Right renal pelvis (tissue), 4 donors: ENCODE measurements around the gene HGS. TPM values are rescaled to one million over a fixed set of nuclear protein-coding genes. Genes with fewer than 3 reads are reported as not detected.

Source experiments
- DNase-seq, 4 donors: peaks; one replicate each; pipeline ENCODE4 v3.0.0-alpha.2; 2013; ENCODE audit warnings: low read depth in 4 of 4, low spot score in 3 of 4, missing footprints in 1 of 4
- polyA plus RNA-seq, 4 donors: library from polyadenylated mRNA; unstranded; fragments of 120-200 nt; gene quantifications; one replicate each; pipeline ENCODE4 v1.2.1, GENCODE V29; 2013; ENCODE audit not compliant: insufficient read length in 4 of 4

The HGS gene
- polyA plus RNA-seq, 4 donors = 94.3 to 104 (median 98.0) TPM

DNA sequence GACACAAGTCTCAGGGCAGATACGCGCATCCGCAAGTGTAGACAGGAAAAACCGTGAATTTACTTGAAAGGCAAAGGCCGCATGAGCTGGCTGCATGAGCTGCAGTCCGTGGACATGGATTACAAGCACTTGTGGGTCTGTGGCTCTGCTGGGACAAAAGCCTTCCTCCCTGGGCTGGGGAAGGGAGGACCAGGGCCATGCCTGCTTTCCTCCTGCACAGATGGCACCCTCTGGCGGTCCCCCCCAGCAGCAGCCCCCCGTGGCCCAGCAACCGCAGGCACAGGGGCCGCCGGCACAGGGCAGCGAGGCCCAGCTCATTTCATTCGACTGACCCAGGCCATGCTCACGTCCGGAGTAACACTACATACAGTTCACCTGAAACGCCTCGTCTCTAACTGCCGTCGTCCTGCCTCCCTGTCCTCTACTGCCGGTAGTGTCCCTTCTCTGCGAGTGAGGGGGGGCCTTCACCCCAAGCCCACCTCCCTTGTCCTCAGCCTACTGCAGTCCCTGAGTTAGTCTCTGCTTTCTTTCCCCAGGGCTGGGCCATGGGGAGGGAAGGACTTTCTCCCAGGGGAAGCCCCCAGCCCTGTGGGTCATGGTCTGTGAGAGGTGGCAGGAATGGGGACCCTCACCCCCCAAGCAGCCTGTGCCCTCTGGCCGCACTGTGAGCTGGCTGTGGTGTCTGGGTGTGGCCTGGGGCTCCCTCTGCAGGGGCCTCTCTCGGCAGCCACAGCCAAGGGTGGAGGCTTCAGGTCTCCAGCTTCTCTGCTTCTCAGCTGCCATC, 17.7 kb downstream of the HGS start:
- no peak for DNase-seq

DNA sequence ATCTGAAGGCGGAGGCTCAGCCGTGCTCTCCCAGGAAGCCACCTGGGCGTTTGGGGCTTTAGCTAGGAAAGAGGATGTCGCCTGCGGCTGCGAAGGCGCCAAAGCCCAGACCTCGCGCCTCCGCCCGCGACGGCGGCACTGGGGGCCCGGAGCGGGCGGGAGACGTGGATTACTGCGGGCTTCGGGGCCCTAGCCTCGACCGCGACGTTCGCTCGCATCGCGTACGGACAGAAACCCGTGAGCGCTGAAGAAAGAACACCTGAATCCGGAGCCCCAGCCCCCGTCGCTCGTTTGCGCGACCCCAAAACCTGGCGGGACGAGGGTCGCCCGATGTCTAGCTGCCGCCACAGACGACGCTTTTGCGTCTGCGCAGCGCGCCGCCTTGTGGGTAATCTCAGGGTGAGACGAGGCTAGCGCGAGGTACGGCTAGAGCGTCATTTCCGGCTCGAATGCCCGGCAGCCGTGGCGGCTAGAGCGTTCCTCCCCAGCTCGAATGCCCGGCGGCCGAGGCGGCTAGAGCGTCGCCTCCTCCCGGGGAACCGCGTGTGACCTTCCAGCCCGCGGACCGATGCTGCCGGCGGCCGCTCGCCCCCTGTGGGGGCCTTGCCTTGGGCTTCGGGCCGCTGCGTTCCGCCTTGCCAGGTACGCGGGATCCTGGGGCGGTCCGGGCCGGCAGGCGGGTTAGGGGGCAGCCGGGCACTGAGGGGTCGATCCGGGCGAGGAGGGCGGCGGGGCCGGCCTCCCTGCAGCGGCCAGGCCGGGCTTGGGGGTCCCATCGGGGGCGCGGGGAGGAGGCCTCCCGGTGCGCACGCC, 19.3 kb downstream of the HGS start, which contains the start of gene MRPL12:
Gene MRPL12, plus strand, starts transcription at position 434 of the 813 bp plus-strand sequence. Its CDS starts 135 bp downstream, at position 569.
- peak; percentile 84 to 91 (median 86) for DNase-seq

DNA sequence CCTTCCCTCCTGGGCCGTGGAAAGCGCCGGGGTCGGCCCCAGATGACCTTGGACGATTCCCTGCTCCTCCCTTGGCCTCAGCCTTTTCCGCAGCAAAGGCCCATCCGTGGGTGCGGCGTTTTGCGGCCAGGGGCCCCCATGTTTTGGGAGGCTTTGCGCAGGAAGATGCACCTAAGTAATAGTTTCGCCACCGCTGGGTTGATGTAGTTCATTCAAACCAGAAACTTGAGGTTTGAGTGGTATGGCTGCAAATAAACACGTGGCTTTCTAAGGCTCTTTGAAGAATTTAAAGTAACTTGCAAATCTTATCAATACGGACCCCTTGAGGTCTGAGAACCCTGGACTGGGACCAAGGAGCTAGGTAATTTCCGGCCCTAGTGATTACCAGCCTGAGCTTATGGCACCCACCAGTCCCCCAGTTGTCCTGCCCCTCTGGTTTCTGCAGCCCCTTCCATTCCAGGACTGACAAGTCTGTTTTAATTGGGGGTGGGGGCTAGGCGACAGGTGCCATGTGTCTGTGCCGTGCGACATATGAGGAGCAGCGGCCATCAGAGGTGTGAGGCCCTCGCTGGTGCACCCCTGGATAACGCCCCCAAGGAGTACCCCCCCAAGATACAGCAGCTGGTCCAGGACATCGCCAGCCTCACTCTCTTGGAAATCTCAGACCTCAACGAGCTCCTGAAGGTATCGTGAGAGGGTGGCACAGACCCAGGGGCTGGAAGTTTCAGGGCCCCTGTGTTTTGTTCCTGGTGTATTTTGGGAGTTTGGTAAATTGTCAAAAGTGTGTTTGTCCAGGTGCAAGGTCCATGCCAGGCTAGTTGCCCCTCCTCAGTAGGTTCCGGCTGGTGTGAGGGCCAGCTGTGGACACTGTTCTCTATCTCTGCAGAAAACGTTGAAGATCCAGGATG, 20.2 kb downstream of the HGS start:
- no peak for DNase-seq

DNA sequence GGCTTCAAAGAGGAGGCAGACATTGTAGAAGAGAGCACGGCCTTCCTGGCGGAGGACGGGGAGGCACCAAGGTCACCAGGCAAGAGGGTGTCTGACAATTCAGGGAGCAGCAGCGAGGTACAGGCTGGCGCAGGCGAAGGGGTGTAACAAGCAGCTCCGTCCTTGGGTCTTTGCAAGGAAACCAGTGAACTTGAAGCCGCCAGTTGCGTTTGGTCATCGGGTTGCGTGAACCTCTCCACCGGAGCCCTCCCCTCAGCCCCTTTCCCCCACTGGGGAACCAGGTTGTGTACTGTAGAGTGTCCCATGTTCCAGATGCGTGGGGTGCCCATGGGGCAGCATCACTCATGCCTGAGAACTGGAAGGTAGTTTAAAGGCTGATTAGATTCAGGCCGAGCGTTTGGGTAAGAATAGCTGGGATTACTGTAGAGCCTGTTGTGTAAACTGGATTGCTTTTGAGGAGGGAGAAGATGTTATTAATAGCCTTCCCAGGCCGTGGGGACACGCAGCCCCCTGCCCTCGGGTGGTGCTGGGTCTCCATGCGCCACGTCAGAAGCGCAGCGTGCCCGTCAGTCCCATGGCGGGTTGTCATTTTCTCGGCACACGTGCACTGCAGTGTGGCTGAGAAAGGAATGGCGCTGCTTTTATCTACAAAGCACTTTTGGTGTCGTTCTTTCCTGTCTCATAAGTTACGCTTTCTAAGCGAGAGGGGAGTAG, 21.9 kb downstream of the HGS start:
- no peak for DNase-seq

DNA sequence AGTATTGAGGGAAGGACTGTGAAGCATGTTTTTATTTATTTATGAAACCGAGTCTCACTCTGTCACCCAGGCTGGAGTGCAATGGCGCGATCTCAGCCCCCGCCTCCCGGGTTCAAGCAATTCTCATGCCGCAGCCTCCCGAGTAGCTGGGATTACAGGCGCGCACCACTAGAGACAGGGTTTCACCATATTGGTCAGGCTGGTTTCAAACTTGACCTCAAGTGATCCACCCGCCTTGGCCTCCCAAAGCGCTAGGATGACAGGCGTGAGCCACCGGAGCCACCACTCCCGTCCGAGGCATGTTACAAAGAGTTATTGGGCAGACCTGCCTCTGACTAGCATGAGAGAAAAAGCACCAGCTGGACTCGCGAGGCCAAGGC, 22.4 kb downstream of the HGS start:
- no peak for DNase-seq

DNA sequence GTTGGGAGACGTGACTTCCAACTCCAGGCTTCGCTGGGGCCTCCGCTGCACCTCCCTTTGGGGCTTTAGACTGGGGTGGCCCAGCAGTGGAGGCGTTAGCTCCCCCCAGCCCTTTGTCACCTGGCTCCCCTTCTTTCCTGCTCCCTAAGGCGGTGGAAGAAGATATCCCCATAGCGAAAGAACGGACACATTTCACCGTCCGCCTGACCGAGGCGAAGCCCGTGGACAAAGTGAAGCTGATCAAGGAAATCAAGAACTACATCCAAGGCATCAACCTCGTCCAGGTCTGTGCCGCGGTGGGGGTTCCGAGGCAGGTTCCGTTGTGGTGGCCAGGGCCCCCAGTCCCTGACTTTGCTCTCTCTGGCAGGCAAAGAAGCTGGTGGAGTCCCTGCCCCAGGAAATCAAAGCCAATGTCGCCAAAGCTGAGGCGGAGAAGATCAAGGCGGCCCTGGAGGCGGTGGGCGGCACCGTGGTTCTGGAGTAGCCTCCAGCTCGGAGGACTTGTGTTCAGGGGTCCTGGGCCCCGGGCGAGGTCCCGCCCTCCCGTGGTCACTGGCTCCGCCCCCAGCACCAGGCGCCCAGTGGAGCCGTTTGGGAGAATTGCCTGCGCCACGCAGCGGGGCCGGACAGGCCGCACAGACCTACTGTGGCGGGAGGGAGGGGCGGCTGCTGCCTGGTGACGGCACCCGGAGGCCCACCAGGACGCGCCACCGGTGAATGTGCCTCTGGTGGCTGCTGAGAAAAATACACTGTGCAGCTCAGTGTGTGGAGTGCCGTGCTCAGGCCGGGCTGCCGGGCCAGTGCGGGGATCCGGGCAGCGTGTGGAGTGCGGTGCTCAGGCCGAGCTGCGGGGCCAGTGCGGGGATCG, 23.2 kb downstream of the HGS start:
- DNase-seq = no peak

DNA sequence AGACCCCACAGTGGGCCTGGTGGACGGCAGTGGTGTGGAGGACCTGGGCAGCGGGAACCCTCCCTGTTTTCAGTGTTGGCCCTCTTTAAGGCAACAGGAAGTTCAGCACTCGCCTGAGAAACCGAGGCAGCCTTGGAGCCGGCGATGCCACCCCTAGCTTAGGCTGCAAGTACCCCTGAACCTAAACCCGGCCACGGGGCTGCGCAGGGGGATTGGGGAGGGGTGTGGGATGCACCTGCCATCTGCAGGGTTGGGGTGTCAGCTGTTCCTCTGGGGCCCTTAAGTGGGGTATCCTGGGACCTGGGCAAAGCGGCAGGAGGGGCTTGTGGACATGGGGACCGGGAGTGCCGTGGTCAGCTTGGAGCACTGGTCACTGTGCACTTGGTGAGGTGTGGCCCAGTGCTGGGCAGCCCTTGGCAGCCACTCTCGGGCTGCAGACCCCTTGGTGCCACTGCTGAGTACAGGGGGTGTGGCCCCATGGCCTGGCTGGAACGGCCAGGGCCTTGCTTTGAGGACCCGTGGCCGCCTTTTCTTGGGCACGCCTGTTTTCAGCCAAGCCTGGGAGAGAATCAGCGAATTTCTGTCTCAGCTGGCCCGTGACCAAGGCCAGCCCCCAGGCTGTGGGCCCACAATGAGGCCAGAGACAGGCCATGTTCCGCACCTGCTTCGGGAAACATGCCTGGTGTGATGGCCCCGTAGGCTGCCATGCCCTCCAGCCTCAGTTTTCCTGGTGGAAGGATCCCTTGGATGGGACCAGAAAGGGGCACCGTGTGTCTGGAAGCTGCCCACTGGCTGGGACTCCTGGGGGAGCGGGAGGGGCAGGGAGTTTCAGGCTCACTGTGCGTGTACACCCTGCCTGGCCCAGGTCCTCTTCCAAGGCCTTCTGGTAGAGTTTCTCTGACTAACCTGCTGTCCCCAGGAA, 24.2 kb downstream of the HGS start:
- DNase-seq = no peak

DNA sequence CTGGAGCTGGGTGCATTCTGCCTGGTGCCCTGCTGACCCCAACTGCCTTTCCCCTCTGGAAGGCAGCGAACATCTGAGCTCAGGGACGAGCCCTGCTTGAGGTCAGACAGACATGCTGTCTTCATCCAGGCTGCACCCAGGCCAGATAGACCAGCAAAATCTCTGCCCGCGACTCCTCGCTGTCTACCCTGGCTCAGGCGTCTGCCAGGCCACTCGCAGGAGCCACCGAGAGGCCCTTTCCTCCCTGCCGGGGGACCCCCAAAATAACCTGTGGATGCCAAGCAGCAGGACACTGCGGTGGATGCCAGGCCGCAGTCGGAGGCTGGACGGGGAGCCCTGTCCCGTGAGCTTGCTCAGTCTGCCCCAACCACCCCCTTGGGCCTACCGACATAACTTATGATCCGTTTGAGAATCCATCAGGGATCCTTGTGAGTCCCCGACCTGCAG, 25.0 kb downstream of the HGS start:
- DNase-seq = no peak

DNA sequence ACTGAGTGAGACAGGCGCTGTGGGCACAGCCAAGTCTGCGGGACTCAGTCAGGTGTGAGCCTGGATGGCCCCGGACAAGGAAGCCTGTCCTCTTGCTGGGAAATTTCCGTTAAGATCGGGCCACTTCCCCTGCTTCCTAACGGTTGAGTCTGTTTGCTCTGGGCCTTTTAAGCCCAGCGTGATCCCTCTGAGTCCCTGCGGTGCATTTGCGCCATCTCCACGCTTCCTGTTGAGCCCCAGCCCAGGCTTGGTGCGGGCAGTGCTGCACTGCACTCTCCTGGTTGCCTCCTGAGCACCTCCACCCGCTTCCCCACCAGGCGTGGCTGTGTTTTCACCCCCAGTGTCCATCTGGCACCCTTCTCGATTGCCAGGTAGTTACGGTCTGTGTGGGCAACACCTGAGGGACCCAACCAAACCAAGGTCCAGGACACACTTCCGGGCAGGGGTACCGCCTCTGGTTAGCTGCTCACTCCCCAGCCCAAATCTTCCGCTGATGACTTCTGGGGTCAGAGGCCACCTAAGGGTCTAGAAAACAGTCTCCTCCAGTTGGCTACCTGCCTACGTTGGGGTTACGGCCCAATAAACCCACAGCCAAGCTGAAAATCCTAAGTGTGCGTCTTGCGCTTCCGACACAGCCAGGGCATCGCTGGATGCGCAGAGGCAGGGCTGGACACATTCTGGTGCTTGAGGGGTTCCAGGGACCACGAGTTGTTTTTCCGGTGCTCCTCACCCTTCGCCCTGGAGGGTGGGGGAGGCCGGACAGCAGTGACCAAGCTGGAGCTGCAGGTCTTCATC, 26.9 kb downstream of the HGS start:
- DNase-seq = no peak

DNA sequence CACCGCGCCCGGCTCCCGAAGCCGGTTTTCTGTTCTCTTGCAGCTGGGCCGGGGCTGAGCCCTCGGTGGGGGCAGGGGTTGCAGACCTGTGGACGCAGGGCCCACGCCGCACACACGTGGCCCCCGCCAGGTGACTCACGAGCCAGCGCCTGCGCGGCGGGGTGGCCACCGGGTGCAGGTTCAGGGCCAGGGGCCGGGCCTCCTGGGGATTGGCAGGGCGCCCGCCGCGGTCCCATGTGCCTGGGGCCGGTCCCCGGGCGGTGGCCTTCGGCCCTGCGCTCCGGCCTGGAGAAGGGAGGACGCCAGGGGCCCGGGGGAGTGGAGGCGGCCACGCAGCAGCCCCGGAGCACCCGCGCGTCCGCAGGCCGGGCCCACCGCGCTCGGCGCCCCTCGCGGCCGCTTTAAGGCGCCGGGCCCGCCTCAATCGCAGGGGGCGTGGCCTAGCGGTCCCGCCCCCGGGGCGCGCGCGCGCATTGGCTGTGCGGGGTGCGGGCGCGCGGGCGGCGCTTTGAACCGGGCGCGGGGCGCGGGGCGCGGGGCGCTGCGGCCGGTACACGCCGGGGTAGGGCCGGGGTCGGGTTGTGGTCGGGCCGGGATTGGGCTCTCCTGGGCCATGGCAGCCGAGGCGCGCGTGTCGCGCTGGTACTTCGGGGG, 28.1 kb downstream of the HGS start, which contains the start of gene SLC25A10:
Gene SLC25A10, plus strand, starts transcription at position 471 of the 654 bp plus-strand sequence. Its CDS starts 143 bp downstream, at position 614.
- DNase-seq = peak in 3 of 4 donors; percentile 64 to 68 (median 67)

DNA sequence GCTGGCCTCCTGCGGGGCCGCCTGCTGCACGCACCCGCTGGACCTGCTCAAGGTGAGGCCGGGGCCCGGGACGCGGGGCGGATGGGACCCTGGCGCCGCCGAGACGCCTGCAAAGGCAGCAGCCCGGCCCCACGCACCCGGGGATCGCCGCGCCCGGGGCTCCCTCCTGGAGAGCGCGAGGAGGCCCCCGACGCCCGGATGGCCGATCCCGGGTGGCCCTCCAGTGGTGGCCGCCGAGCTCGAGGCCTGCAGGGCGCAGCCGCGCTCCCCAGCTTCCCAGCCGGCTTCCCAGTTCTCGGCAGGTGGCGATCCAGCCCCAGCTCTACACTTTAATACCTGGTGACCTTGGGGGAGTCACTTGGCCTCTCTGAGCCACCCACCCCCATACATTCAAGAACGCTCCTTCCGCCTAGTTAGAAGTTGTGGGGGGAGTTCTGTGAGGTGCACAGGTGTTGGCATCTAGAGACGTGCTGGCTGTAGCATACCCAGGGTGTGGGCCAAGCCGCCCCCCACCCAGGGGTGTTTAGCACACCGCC, 28.7 kb downstream of the HGS start:
- DNase-seq = no peak

DNA sequence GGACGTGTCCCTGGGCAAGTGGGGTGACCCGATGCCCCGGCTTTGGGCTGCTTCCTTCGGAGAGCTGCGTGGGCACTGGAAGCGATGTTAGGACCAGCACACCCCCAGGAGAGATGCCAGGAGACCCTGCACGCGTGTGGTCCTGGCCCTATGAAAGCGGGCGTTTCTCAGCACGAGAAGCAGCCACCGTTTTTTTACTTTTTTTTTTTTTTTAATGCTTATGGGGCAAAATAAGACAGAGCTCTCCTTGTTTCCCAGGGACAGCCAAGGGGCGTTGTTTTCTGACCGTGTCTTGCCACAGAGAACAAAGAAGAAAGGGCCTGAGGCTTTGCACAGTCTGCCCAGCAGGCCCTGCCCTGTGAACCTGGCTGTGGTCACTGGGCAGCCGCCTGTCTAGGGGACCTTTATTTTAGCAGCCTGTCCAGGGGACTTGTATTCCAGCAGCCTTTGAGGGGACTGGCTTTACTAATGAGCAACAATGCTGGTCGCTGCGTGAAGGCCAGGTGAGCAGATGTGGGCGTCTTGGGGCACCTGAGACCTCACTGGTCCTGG, 29.3 kb downstream of the HGS start:
- no peak for DNase-seq

DNA sequence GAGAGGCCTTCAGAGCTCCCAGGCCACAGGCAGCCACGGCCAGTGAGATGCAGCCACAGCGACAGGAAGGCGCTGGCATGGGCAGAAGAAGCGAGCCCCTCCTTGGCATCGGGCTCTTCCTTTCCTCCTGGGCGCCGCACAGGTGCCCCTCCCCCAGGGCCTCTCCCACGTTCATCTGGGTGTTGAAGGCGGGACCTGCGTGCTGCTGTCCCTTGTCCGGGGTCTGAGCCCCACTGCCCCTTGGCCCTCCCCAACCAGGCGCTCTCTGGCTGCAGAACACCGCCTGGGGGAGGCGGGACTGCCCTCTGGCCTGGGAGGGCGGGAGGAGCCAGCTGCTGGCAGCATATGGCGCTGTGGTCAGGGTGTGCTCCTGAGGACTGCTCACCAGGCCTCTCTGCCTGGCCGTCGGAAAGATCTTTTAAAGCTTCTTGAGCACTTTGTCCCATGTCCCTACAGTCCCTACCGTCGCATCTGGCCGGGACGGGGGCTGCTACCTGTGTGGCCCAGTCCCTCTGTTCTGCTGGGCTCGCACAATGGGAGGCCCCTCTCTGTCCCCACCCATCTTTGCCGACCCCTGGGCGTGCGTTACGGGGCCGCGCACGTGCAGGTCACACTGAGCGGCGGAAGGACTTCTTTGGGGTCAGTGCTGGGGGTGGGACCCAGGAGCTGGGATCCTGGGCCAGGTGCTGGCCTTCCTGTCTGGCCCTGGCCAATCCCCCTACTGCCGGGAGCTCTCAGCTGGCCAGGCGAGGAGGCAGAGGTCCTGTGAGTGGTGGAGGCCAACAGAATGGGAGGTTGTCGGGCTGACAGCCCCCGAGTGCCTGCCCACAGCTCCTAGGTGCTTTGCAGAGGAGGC, 30.0 kb downstream of the HGS start:
- DNase-seq = no peak

DNA sequence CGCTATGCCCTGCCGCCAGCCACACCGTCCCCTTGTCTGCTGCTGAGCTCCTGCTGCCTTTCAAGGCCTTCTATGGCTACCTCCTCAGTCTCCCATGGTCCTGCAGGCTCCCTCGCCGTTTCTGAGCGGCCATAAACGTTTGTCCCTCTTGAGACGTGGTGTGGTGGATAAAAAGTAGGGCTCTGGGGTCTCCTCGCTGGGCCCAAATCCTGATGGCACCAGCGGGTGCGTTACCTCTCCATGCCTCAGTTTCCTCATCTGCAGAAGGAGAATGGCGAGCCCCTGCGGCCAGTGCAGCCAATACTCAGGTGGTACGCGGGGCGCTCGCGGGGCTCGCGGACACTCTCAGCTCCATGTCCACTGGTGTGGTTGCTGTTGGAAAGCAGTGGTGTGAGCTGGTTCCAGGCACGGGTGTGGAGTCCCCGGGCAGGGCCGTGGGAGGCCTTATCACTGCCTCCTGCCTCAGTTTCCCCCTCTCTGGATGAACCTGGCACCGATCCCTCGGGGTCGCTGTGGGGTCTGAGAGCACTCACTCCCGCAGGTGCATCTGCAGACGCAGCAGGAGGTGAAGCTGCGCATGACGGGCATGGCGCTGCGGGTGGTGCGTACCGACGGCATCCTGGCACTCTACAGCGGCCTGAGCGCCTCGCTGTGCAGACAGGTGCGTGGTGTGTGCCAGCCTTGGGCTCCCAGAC, 30.7 kb downstream of the HGS start:
- DNase-seq = no peak
